Measurements from ENCODE around the gene METRNL. TPM values are rescaled to one million over a fixed set of nuclear protein-coding genes. Genes with fewer than 3 reads are reported as not detected.

Gene METRNL
- total RNA-seq, 1 experiment from 2014 or later, result 30.6 TPM

- Histone ChIP-seq H3K79me2 (ENCODE audit: low read length) (no peaks in the 10 kb centered on the region), H3F3A (ENCODE audit: low read length, unreplicated experiment) (no peaks in the 10 kb centered on the region), H4K20me1 (ENCODE audit: low read length) (no peaks in the 10 kb centered on the region), H3K27me3 (ENCODE audit: low read length) (peaks cover 79% of the 10 kb centered on the region), H3K27ac (ENCODE audit: low read length) (no peak overlapping the region), H3K9ac (ENCODE audit: low read length) (no peak overlapping the region), H3K4me2 (ENCODE audit: low read length) (no peak overlapping the region), H3K36me3 (ENCODE audit: low read depth, low read length) (no peaks in the 10 kb centered on the region), H3K9me2 (replicated peaks; ENCODE audit: low read length) (no peaks in the 10 kb centered on the region), H3K4me3 (ENCODE audit: low read length) (no peak overlapping the region), H2AFZ (ENCODE audit: low read length) (no peak overlapping the region), H3K9me3 (ENCODE audit: low read length) (peaks cover 11% of the 10 kb centered on the region; the same call in 1 of the 2 replicates), H3K4me1 (ENCODE audit: insufficient read depth, low read length) (no peaks in the 10 kb centered on the region)
- BruUV-seq (replicated peaks), result no TSS peak
- ChIA-PET CTCF (no interaction called here), POLR2A (ENCODE audit: unreplicated experiment) (no interaction called here)
- intact Hi-C loops (cut with micrococcal nuclease), result no loop called here
- no peak for TF ChIP-seq EZH2 (IDR thresholded peaks at IDR 0.05; ENCODE audit: low read length, unreplicated experiment)
- DNase-seq (no peak), ATAC-seq (no peak)
Measured at GRCh38 chr17:83143817-83144231, 64.4 kb downstream of the METRNL start.

Other genes with a start within 250 kb of the METRNL start
- gene ZNF750, start 239.6 kb upstream of the METRNL start, total RNA-seq (2014; rRNA removed), result not detected in 2 replicates

Data from PC-3 (cell line).